ENCODE measurements around the gene FAM193B.

Gene FAM193B

DNA sequence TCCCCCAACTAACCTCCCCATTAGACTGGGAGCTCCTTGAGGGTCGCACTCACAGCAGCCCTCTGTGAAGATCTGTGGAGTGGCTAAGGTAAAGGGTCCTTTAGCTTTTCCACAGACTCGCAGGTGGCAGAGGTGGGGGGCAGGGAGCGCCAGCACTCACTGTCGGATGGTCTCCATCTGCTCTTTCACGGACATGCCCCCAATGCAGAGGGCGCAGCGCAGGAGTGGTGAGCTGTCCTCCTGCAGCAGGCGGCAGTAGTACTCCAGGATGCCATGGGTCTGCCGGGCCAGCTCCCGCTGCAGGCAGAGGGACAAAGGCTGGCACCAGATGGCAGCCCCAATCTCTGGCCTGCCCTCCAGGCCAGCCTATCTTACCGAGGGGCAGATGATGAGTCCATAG, 39.8 kb downstream of the FAM193B start:
- Histone ChIP-seq H2BK5ac (ENCODE audit: low read depth, low read length, poor library complexity) (no peak overlapping the region), H4K12ac (ENCODE audit: low read depth, low read length) (no peak overlapping the region), H3K23ac (ENCODE audit: low read length) (no peak overlapping the region), H3K18ac (ENCODE audit: low read length) (no peak overlapping the region), H3K36me3 (ENCODE audit: control insufficient read depth in 1 of 2, insufficient read depth in 2 of 2, low read length in 2 of 2) (peaks cover 58 to 63% of the 10 kb centered on the region in 2 experiments), H4K8ac (ENCODE audit: low read depth, low read length) (no peak overlapping the region), H3K4me2 (ENCODE audit: low read length) (no peak overlapping the region), H3K9me3 (ENCODE audit: insufficient read depth, low read depth, low read length) (no peaks in the 10 kb centered on the region), H3K14ac (ENCODE audit: low read length) (no peak overlapping the region), H2AFZ (ENCODE audit: insufficient read depth, low read length, poor library complexity) (no peak overlapping the region), H3K4me1 (ENCODE audit: control insufficient read depth in 1 of 2, insufficient read depth in 2 of 2, low read length in 2 of 2) (peaks cover 4 to 6% of the 10 kb centered on the region in 2 experiments), H3K27ac (ENCODE audit: low read depth, low read length) (no peak overlapping the region), H3K27me3 (ENCODE audit: insufficient read depth, low read length) (no peaks in the 10 kb centered on the region), H4K91ac (ENCODE audit: low read depth, low read length) (no peak overlapping the region), H2AK5ac (ENCODE audit: low read length) (no peak overlapping the region), H3K4me3 (ENCODE audit: low read depth, low read length) (no peak overlapping the region), H3K79me2 (ENCODE audit: control insufficient read depth, insufficient read depth, low read length, poor library complexity) (peaks cover 3% of the 10 kb centered on the region), H2BK12ac (ENCODE audit: low read length) (no peak overlapping the region), H2BK120ac (ENCODE audit: insufficient read depth, low read length, poor library complexity) (no peak overlapping the region), H3K4ac (ENCODE audit: low read depth, low read length) (no peak overlapping the region), H3K9ac (ENCODE audit: low read length) (no peak overlapping the region), H3K79me1 (ENCODE audit: low read length) (peaks cover 6% of the 10 kb centered on the region)
- DNase-seq: no peak
- no CpG with 5 or more reads among the region's 11 CpGs for WGBS (ENCODE audit: extremely low coverage, insufficient coverage, insufficient read length)

DNA sequence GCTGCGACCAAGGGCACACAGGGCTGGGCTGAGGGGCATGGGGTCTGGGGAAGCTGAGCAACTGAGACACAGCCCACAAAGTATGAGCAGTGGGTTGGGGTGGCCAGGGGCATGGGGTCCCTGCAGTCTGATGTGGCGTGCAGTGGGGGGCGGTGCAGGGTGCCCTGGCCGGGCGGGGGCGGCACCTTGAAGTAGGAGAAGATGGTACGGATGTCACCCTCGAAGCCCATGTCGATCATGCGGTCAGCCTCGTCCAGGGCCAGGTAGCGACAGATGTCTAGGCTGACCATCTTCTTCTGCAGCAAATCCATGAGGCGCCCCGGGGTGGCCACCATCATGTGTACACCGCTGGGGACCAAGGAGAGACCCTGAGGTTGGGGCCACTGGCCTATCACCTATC, 40.9 kb downstream of the FAM193B start:
- no peaks in the 10 kb centered on the region for H3K27me3 ChIP-seq (ENCODE audit: insufficient read depth, low read length)
- no peak overlapping the region for H3K18ac ChIP-seq (ENCODE audit: low read length)
- no peaks in the 10 kb centered on the region for H3K9me3 ChIP-seq (ENCODE audit: insufficient read depth, low read depth, low read length)
- no peak overlapping the region for H3K14ac ChIP-seq (ENCODE audit: low read length)
- no peak overlapping the region for H2BK12ac ChIP-seq (ENCODE audit: low read length)
- no peak for DNase-seq
- H2AK5ac ChIP-seq (ENCODE audit: low read length): no peak overlapping the region
- no peak overlapping the region for H3K4me3 ChIP-seq (ENCODE audit: low read depth, low read length)
- no peak overlapping the region for H2AFZ ChIP-seq (ENCODE audit: insufficient read depth, low read length, poor library complexity)
- H3K23ac ChIP-seq (ENCODE audit: low read length): no peak overlapping the region
- H4K8ac ChIP-seq (ENCODE audit: low read depth, low read length): no peak overlapping the region
- H4K91ac ChIP-seq (ENCODE audit: low read depth, low read length): no peak overlapping the region
- H3K9ac ChIP-seq (ENCODE audit: low read length): no peak overlapping the region
- no peak overlapping the region for H4K12ac ChIP-seq (ENCODE audit: low read depth, low read length)
- H2BK120ac ChIP-seq (ENCODE audit: insufficient read depth, low read length, poor library complexity): no peak overlapping the region
- peaks cover 58 to 61% of the 10 kb centered on the region in 2 experiments for H3K36me3 ChIP-seq (ENCODE audit: control insufficient read depth in 1 of 2, insufficient read depth in 2 of 2, low read length in 2 of 2)
- no peak overlapping the region for H3K4ac ChIP-seq (ENCODE audit: low read depth, low read length)
- H3K4me1 ChIP-seq (ENCODE audit: control insufficient read depth in 1 of 2, insufficient read depth in 2 of 2, low read length in 2 of 2): peaks cover 4 to 6% of the 10 kb centered on the region in 2 experiments
- H3K79me2 ChIP-seq (ENCODE audit: control insufficient read depth, insufficient read depth, low read length, poor library complexity): peaks cover 3% of the 10 kb centered on the region
- no peak overlapping the region for H3K4me2 ChIP-seq (ENCODE audit: low read length)
- H3K27ac ChIP-seq (ENCODE audit: low read depth, low read length): no peak overlapping the region
- WGBS (ENCODE audit: extremely low coverage, insufficient coverage, insufficient read length): no CpG with 5 or more reads among the region's 15 CpGs
- peaks cover 6% of the 10 kb centered on the region for H3K79me1 ChIP-seq (ENCODE audit: low read length)
- no peak overlapping the region for H2BK5ac ChIP-seq (ENCODE audit: low read depth, low read length, poor library complexity)

DNA sequence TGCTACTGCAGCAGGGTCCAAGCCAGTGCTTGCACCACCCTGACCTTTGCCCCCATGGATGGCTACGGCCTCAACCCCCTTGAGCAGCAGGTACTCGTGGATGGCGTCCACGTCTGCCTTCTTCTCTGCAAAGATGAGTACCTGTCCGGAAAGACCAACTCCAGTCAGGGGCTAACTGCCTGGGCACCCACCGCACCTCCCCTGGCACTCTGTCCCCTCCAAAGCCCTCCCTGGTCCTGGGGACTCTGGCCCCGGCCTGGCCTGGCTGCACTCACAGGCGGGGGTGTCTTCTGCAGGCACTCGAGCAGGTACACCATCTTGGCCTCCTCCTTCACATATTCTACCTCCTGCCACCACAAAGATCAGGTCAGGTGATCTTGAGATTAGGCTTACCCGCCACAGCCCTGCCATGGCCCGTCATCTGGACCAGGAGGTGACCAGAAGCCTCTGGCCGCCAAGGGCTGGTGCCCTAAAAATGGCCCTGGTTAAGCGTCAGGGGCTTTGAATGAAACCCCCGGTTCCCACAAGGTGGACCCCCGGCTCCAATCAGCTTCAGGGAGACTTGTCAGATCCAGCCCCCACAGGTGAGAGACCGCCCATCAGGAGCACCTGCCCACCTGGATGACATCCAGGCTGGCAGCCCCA, 41.5 kb downstream of the FAM193B start:
- no peak overlapping the region for H3K4ac ChIP-seq (ENCODE audit: low read depth, low read length)
- no peak overlapping the region for H4K12ac ChIP-seq (ENCODE audit: low read depth, low read length)
- H3K9me3 ChIP-seq (ENCODE audit: insufficient read depth, low read depth, low read length): no peaks in the 10 kb centered on the region
- H3K18ac ChIP-seq (ENCODE audit: low read length): no peak overlapping the region
- no peak overlapping the region for H3K27ac ChIP-seq (ENCODE audit: low read depth, low read length)
- WGBS (ENCODE audit: extremely low coverage, insufficient coverage, insufficient read length): no CpG with 5 or more reads among the region's 16 CpGs
- no peaks in the 10 kb centered on the region for H3K27me3 ChIP-seq (ENCODE audit: insufficient read depth, low read length)
- H4K91ac ChIP-seq (ENCODE audit: low read depth, low read length): no peak overlapping the region
- no peak overlapping the region for H2AK5ac ChIP-seq (ENCODE audit: low read length)
- no peak overlapping the region for H2BK5ac ChIP-seq (ENCODE audit: low read depth, low read length, poor library complexity)
- H3K23ac ChIP-seq (ENCODE audit: low read length): no peak overlapping the region
- no peak overlapping the region for H2BK120ac ChIP-seq (ENCODE audit: insufficient read depth, low read length, poor library complexity)
- H3K4me3 ChIP-seq (ENCODE audit: low read depth, low read length): no peak overlapping the region
- H3K79me2 ChIP-seq (ENCODE audit: control insufficient read depth, insufficient read depth, low read length, poor library complexity): peaks cover 3% of the 10 kb centered on the region
- H3K4me2 ChIP-seq (ENCODE audit: low read length): no peak overlapping the region
- H3K79me1 ChIP-seq (ENCODE audit: low read length): peaks cover 6% of the 10 kb centered on the region
- H4K8ac ChIP-seq (ENCODE audit: low read depth, low read length): no peak overlapping the region
- DNase-seq: no peak
- H2AFZ ChIP-seq (ENCODE audit: insufficient read depth, low read length, poor library complexity): no peak overlapping the region
- no peak overlapping the region for H3K14ac ChIP-seq (ENCODE audit: low read length)
- peaks cover 4 to 6% of the 10 kb centered on the region in 2 experiments for H3K4me1 ChIP-seq (ENCODE audit: control insufficient read depth in 1 of 2, insufficient read depth in 2 of 2, low read length in 2 of 2)
- H3K9ac ChIP-seq (ENCODE audit: low read length): no peak overlapping the region
- no peak overlapping the region for H2BK12ac ChIP-seq (ENCODE audit: low read length)
- H3K36me3 ChIP-seq (ENCODE audit: control insufficient read depth in 1 of 2, insufficient read depth in 2 of 2, low read length in 2 of 2): peaks cover 58 to 64% of the 10 kb centered on the region in 2 experiments

DNA sequence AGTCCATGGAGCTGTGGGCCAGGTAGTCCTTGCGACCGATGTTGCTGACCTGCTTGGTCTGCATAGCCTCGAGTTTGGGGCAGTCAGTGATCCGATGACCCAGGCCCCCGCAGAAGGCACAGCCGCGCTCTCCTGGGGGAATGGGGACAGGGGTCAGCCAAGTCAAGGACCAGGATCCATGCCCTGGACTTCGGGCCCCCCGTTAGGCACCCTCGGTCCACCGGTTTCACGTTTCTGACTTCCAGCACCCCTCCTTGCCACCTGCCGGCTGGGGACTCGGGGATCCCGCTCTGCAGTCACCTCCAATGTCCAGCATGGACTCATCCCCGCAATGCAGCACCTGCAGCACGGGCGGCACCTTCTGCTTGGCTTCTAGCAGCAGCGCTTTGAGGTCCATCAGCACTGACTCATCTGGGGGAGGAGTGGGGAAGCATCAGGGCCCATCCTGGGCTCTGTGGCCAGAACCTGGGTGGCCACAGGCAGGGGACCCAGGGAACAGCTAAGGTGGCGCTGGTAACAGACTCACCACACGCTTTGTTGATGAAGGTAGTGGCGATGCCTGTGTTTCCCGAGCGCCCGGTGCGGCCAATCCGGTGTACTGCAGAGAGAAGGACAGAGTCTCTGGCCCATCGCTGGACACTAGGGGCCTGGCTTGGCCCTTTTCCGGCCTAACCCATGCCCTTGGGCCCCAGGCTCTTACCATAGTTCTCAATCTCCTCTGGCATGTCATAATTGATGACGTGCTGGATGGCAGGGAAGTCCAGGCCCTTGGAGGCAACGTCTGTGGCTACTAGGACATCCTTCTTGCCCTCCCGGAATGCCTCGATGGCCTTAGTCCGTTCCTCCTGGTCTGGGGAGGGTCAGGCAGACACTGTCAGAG, 42.3 kb downstream of the FAM193B start:
- peaks cover 58 to 67% of the 10 kb centered on the region in 2 experiments for H3K36me3 ChIP-seq (ENCODE audit: control insufficient read depth in 1 of 2, insufficient read depth in 2 of 2, low read length in 2 of 2)
- no peak for DNase-seq
- no peak overlapping the region for H2BK12ac ChIP-seq (ENCODE audit: low read length)
- no CpG with 5 or more reads among the region's 34 CpGs for WGBS (ENCODE audit: extremely low coverage, insufficient coverage, insufficient read length)
- no peak overlapping the region for H4K91ac ChIP-seq (ENCODE audit: low read depth, low read length)
- H4K8ac ChIP-seq (ENCODE audit: low read depth, low read length): no peak overlapping the region
- H3K79me1 ChIP-seq (ENCODE audit: low read length): peaks cover 3% of the 10 kb centered on the region
- H2AK5ac ChIP-seq (ENCODE audit: low read length): no peak overlapping the region
- H3K18ac ChIP-seq (ENCODE audit: low read length): no peak overlapping the region
- H2BK5ac ChIP-seq (ENCODE audit: low read depth, low read length, poor library complexity): no peak overlapping the region
- no peak overlapping the region for H3K27ac ChIP-seq (ENCODE audit: low read depth, low read length)
- H2AFZ ChIP-seq (ENCODE audit: insufficient read depth, low read length, poor library complexity): no peak overlapping the region
- H3K9me3 ChIP-seq (ENCODE audit: insufficient read depth, low read depth, low read length): no peaks in the 10 kb centered on the region
- no peak overlapping the region for H3K4ac ChIP-seq (ENCODE audit: low read depth, low read length)
- H3K23ac ChIP-seq (ENCODE audit: low read length): no peak overlapping the region
- H3K4me1 ChIP-seq (ENCODE audit: control insufficient read depth in 1 of 2, insufficient read depth in 2 of 2, low read length in 2 of 2): peaks cover 4 to 6% of the 10 kb centered on the region in 2 experiments
- no peak overlapping the region for H3K14ac ChIP-seq (ENCODE audit: low read length)
- peaks cover 2% of the 10 kb centered on the region for H3K79me2 ChIP-seq (ENCODE audit: control insufficient read depth, insufficient read depth, low read length, poor library complexity)
- no peaks in the 10 kb centered on the region for H3K27me3 ChIP-seq (ENCODE audit: insufficient read depth, low read length)
- no peak overlapping the region for H2BK120ac ChIP-seq (ENCODE audit: insufficient read depth, low read length, poor library complexity)
- H3K4me2 ChIP-seq (ENCODE audit: low read length): no peak overlapping the region
- no peak overlapping the region for H3K9ac ChIP-seq (ENCODE audit: low read length)
- H4K12ac ChIP-seq (ENCODE audit: low read depth, low read length): no peak overlapping the region
- H3K4me3 ChIP-seq (ENCODE audit: low read depth, low read length): no peak overlapping the region
